Measurements from ENCODE around the gene TMEM186. TPM values are rescaled to one million over a fixed set of nuclear protein-coding genes. Genes with fewer than 3 reads are reported as not detected.
A peak's percentile ranks its signal among the peaks of the same experiment; 100 is the strongest.

TMEM186 gene
- polyA plus RNA-seq, 3 donors: 3.8 to 4.5 (median 4.4) TPM

- 52% methylated on average over 15 of the region's 16 CpGs for WGBS (ENCODE audit: insufficient coverage)
- no peak overlapping the region for H3K4me3 Mint-ChIP-seq
- peak overlapping the region in 2 of 7 donors; percentile 68 to 92 for H3K27ac Mint-ChIP-seq
These were observed 35.3 kb upstream of the TMEM186 start for GRCh38 chr16:8832717-8833105.

GRCh38 chr16:8831871-8832716 is 34.7 kb upstream of the TMEM186 start:
- peaks cover 0 to 2% (median 0%) of the 10 kb centered on the region in 7 donors for H3K9me3 Mint-ChIP-seq
- no peak for TF ChIP-seq CTCF (IDR thresholded peaks at IDR 0.05)
- intact Hi-C loops (cut with micrococcal nuclease): no loop called here
- no peak overlapping the region for H2AFZ ChIP-seq (ENCODE audit: insufficient read depth, low read depth, low read length, poor library complexity, severe bottlenecking)
- H3K9me3 ChIP-seq (replicated peaks in 1 of 2; ENCODE audit: control insufficient read depth in 1 of 2, insufficient read depth in 1 of 2, low read length in 2 of 2): no peaks in the 10 kb centered on the region
- H3K4me1 Mint-ChIP-seq: peaks cover 15% of the 10 kb centered on the region
- H4K20me1 ChIP-seq (ENCODE audit: insufficient read depth, low read length): no peaks in the 10 kb centered on the region
- no peak overlapping the region for H3K27ac ChIP-seq (ENCODE audit: low read depth in 1 of 2, low read length in 2 of 2)
- WGBS (ENCODE audit: insufficient coverage): 92% methylated on average over 13 of the region's 18 CpGs
- no peak for DNase-seq
- no peaks in the 10 kb centered on the region for H3K27me3 ChIP-seq (ENCODE audit: control insufficient read depth in 2 of 2, insufficient read depth in 2 of 2, low read length in 2 of 2)
- H3K4me1 ChIP-seq (ENCODE audit: control insufficient read depth in 1 of 2, insufficient read depth in 2 of 2, low read length in 2 of 2): peaks cover 5% of the 10 kb centered on the region in 2 donors
- H3K4me3 Mint-ChIP-seq: no peak overlapping the region
- H3K36me3 ChIP-seq (replicated peaks in 1 of 2; ENCODE audit: control insufficient read depth in 1 of 2, insufficient read depth in 2 of 2, low read length in 2 of 2): peaks cover 29 to 48% of the 10 kb centered on the region in 2 donors
- H3K4me3 ChIP-seq (replicated peaks in 1 of 3; ENCODE audit: low read depth in 2 of 3, low read length in 3 of 3): no peak overlapping the region
- H3K79me2 ChIP-seq (ENCODE audit: insufficient read depth, low read length): peaks cover 4% of the 10 kb centered on the region
- no peak overlapping the region for H3K4me2 ChIP-seq (replicated peaks; ENCODE audit: extremely low read depth, low read length, poor library complexity, severe bottlenecking)
- H3K9ac ChIP-seq (ENCODE audit: insufficient read depth, low read length, poor library complexity, severe bottlenecking): no peak overlapping the region
- peak overlapping the region in 2 of 7 donors; percentile 22 to 92 for H3K27ac Mint-ChIP-seq
- H3K36me3 Mint-ChIP-seq: peaks cover 57% of the 10 kb centered on the region in 2 donors
- peaks cover 0 to 4% (median 3%) of the 10 kb centered on the region in 3 donors for H3K27me3 Mint-ChIP-seq (ENCODE audit: low read depth in 3 of 3)

More at GRCh38 chr16:8832717-8833105, 35.3 kb upstream of the TMEM186 start:
- H3K27me3 Mint-ChIP-seq (ENCODE audit: low read depth in 3 of 3): peaks cover 0 to 4% (median 3%) of the 10 kb centered on the region in 3 donors
- DNase-seq: no peak
- H3K9me3 Mint-ChIP-seq: peaks cover 0 to 2% (median 0%) of the 10 kb centered on the region in 7 donors
- H2AFZ ChIP-seq (ENCODE audit: insufficient read depth, low read depth, low read length, poor library complexity, severe bottlenecking): no peak overlapping the region
- intact Hi-C loops (cut with micrococcal nuclease): no loop called here
- no peak overlapping the region for H3K4me2 ChIP-seq (replicated peaks; ENCODE audit: extremely low read depth, low read length, poor library complexity, severe bottlenecking)
- H3K4me1 Mint-ChIP-seq: peaks cover 15% of the 10 kb centered on the region
- peaks cover 56 to 57% of the 10 kb centered on the region in 2 donors for H3K36me3 Mint-ChIP-seq
- no peaks in the 10 kb centered on the region for H4K20me1 ChIP-seq (ENCODE audit: insufficient read depth, low read length)
- no peaks in the 10 kb centered on the region for H3K27me3 ChIP-seq (ENCODE audit: control insufficient read depth in 2 of 2, insufficient read depth in 2 of 2, low read length in 2 of 2)
- TF ChIP-seq CTCF (IDR thresholded peaks at IDR 0.05): no peak
- peaks cover 29 to 48% of the 10 kb centered on the region in 2 donors for H3K36me3 ChIP-seq (replicated peaks in 1 of 2; ENCODE audit: control insufficient read depth in 1 of 2, insufficient read depth in 2 of 2, low read length in 2 of 2)
- no peak overlapping the region for H3K9ac ChIP-seq (ENCODE audit: insufficient read depth, low read length, poor library complexity, severe bottlenecking)
- no peak overlapping the region for H3K27ac ChIP-seq (ENCODE audit: low read depth in 1 of 2, low read length in 2 of 2)
- peaks cover 5% of the 10 kb centered on the region in 2 donors for H3K4me1 ChIP-seq (ENCODE audit: control insufficient read depth in 1 of 2, insufficient read depth in 2 of 2, low read length in 2 of 2)
- peaks cover 4% of the 10 kb centered on the region for H3K79me2 ChIP-seq (ENCODE audit: insufficient read depth, low read length)
- H3K4me3 ChIP-seq (replicated peaks in 1 of 3; ENCODE audit: low read depth in 2 of 3, low read length in 3 of 3): no peak overlapping the region
- H3K9me3 ChIP-seq (replicated peaks in 1 of 2; ENCODE audit: control insufficient read depth in 1 of 2, insufficient read depth in 1 of 2, low read length in 2 of 2): no peaks in the 10 kb centered on the region
